Measurements from ENCODE around the gene PPP1R13B.

PPP1R13B gene

GRCh38 chr14:103727313-103727980, 119.9 kb downstream of the PPP1R13B start:
- peak; percentile 44 for DNase-seq

GRCh38 chr14:103726474-103726873, 120.9 kb downstream of the PPP1R13B start:
- DNase-seq = no peak

GRCh38 chr14:103725739-103726395, 121.5 kb downstream of the PPP1R13B start:
- no peak for DNase-seq

GRCh38 chr14:103725001-103725682, 122.2 kb downstream of the PPP1R13B start:
- DNase-seq = no peak

- DNase-seq = no peak
These were observed 123.3 kb downstream of the PPP1R13B start for GRCh38 chr14:103724116-103724515.

- no peak for DNase-seq
These were observed 123.7 kb downstream of the PPP1R13B start for GRCh38 chr14:103723748-103724081.

GRCh38 chr14:103721334-103722120, 125.8 kb downstream of the PPP1R13B start:
- no peak for DNase-seq

- no peak for DNase-seq
These were observed 127.6 kb downstream of the PPP1R13B start for GRCh38 chr14:103719751-103720150.

GRCh38 chr14:103718572-103718971, 128.8 kb downstream of the PPP1R13B start:
- DNase-seq = no peak

- no peak for DNase-seq
These were observed 130.4 kb downstream of the PPP1R13B start for GRCh38 chr14:103716899-103717411.

- peak; percentile 59 for DNase-seq
These were observed 131.1 kb downstream of the PPP1R13B start for GRCh38 chr14:103716091-103716801.

GRCh38 chr14:103715052-103716000, 132.0 kb downstream of the PPP1R13B start, which contains the start of the genes XRCC3 and ZFYVE21:
Gene XRCC3, minus strand, starts transcription at chr14:103715451. Its CDS starts 4,364 bp downstream, at chr14:103711087.
Gene ZFYVE21, plus strand, starts transcription at chr14:103715810. Its CDS starts 32 bp downstream, at chr14:103715842.
- peak; percentile 99 for DNase-seq

- no peak for DNase-seq
These were observed 133.2 kb downstream of the PPP1R13B start for GRCh38 chr14:103714063-103714724.

- DNase-seq = no peak
These were observed 133.9 kb downstream of the PPP1R13B start for GRCh38 chr14:103713304-103714062.

- no peak for DNase-seq
These were observed 134.6 kb downstream of the PPP1R13B start for GRCh38 chr14:103712633-103713247.

GRCh38 chr14:103711516-103712431, 135.6 kb downstream of the PPP1R13B start:
- no peak for DNase-seq

- DNase-seq = no peak
These were observed 136.5 kb downstream of the PPP1R13B start for GRCh38 chr14:103710771-103711377.

Measured in retina (tissue), 1 donor.